ENCODE data around the gene HSF2. TPM values are rescaled to one million over a fixed set of nuclear protein-coding genes. Genes with fewer than 3 reads are reported as not detected.
"Not testable (repeated sequence)": the region's sequence is repeated elsewhere in the genome, so short reads cannot be mapped to it uniquely, and the experiment has no call there.

The HSF2 gene
- total and polyA plus RNA-seq, 7 experiments from 2014 or later: 12.5 to 45.4 (median 26.5) TPM

DNA sequence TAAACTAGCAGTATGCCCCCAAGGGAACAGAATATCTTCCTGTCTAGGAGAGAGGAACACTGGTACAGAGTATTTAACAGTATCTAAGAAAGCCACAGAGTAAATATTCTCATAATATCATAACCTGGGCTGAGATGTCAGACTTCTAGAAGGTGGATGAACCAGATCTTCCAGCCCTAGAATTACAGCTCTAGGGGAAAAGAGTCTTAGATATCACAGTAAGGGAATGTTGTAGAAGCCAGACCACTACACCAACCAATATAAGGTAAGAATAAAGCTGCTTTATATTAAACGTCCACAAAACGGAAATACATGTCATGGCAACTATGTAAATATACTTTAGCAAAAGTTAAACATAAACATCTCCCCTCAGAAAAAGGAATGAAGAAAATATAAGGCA lies 59.8 kb downstream of the HSF2 start:
- Histone ChIP-seq H3K36me3 (ENCODE audit: control insufficient read depth in 2 of 3, insufficient read depth in 3 of 3, low read length in 3 of 3) (peaks cover 16 to 34% (median 21%) of the 10 kb centered on the region in 3 experiments), H3K9me3 (ENCODE audit: control insufficient read depth in 2 of 3, low read length in 3 of 3) (no peaks in the 10 kb centered on the region), H3K4me1 (ENCODE audit: control insufficient read depth in 2 of 2, insufficient read depth in 2 of 2, low read length in 2 of 2) (peaks cover 57 to 60% of the 10 kb centered on the region in 2 donors), H3K27ac (ENCODE audit: low read depth, low read length) (peak overlapping the region; percentile 41), H3K4me3 (ENCODE audit: low read length) (no peak overlapping the region), H3K27me3 (ENCODE audit: control insufficient read depth in 2 of 2, insufficient read depth in 2 of 2, low read length in 2 of 2) (no peaks in the 10 kb centered on the region)
- peak overlapping the region in 8 of 9 donors; percentile 27 to 83 (median 52) for H3K27ac Mint-ChIP-seq
- peaks cover 13 to 50% (median 28%) of the 10 kb centered on the region in 5 donors for H3K36me3 Mint-ChIP-seq
- peak; percentile 12 for ATAC-seq
- H3K4me3 Mint-ChIP-seq: peak overlapping the region in 8 of 10 donors; percentile 35 to 98 (median 48)
- H3K27me3 Mint-ChIP-seq: no peaks in the 10 kb centered on the region
- intact Hi-C loops (cut with micrococcal nuclease): loop anchor here in 1 of 2 donors (1.0 kb wide), 1 partner anchor 9 kb away; no protein-coding TSS in a partner anchor
- peaks cover 33 to 98% (median 87%) of the 10 kb centered on the region in 7 donors for H3K4me1 Mint-ChIP-seq
- CTCF ChIA-PET: interaction anchor here (0.6 kb wide), 1 partner anchor 72 kb away, joined by 3 read pairs; no protein-coding TSS in a partner anchor
- H3K9me3 Mint-ChIP-seq: no peaks in the 10 kb centered on the region
- no peak for DNase-seq
- POLR2A ChIA-PET: interaction anchor here (1.0 to 2.4 kb wide), 3 partner anchors 9 to 77 kb away, joined by 3 to 12 read pairs (median 5); partner anchors contain the start of gene SERINC1

GRCh38 chr6:122459865-122460416 lies 60.5 kb downstream of the HSF2 start:
- Mint-ChIP-seq H3K36me3 (peaks cover 11 to 46% (median 26%) of the 10 kb centered on the region in 5 donors), H3K4me3 (peak overlapping the region in 9 of 10 donors; percentile 31 to 98 (median 53)), H3K27ac (peak overlapping the region in 7 of 9 donors; percentile 13 to 83 (median 61)), H3K4me1 (peaks cover 32 to 98% (median 87%) of the 10 kb centered on the region in 7 donors)
- intact Hi-C loops (cut with micrococcal nuclease): loop anchor here in 1 of 2 donors (1.0 kb wide), 1 partner anchor 8 kb away; no protein-coding TSS in a partner anchor
- ATAC-seq; H3K27me3 ChIP-seq (ENCODE audit: control insufficient read depth in 2 of 2, insufficient read depth in 2 of 2, low read length in 2 of 2); CTCF ChIA-PET; H3K4me3 ChIP-seq (ENCODE audit: low read length); DNase-seq; H3K27me3 Mint-ChIP-seq; H3K9me3 Mint-ChIP-seq; H3K9me3 ChIP-seq (ENCODE audit: control insufficient read depth in 2 of 3, low read length in 3 of 3): not testable (repeated sequence)
- peak overlapping the region; percentile 9 for H3K27ac ChIP-seq (ENCODE audit: low read depth, low read length)
- POLR2A ChIA-PET: interaction anchor here (1.0 to 2.4 kb wide), 3 partner anchors 10 to 78 kb away, joined by 3 to 12 read pairs (median 5); partner anchors contain the start of gene SERINC1
- H3K36me3 ChIP-seq (ENCODE audit: control insufficient read depth in 2 of 3, insufficient read depth in 3 of 3, low read length in 3 of 3): peaks cover 11 to 28% (median 21%) of the 10 kb centered on the region in 3 experiments
- peaks cover 64 to 65% of the 10 kb centered on the region in 2 donors for H3K4me1 ChIP-seq (ENCODE audit: control insufficient read depth in 2 of 2, insufficient read depth in 2 of 2, low read length in 2 of 2)

DNA sequence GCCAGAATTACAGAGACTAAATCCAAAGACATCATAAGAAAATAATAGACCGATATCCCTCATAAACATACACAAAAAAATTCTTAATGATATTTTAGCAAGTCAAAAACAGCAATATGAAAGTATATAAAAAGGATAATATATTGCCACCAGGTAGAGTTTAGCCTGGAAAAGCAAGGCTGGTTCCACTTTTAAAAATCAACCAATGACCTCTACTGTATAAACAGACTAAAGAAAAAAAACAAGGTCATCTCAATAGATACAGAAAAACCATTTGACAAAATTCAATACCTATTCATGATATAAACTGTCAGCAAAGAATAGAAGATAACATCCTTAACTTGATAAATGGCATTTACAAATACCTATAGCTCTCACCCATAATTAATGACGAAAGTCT lies 62.4 kb downstream of the HSF2 start:
- Histone ChIP-seq H3K27ac (ENCODE audit: low read depth, low read length) (no peak overlapping the region), H3K4me1 (ENCODE audit: control insufficient read depth in 2 of 2, insufficient read depth in 2 of 2, low read length in 2 of 2) (peaks cover 74 to 79% of the 10 kb centered on the region in 2 donors), H3K9me3 (ENCODE audit: control insufficient read depth in 2 of 3, low read length in 3 of 3) (no peaks in the 10 kb centered on the region), H3K27me3 (ENCODE audit: control insufficient read depth in 2 of 2, insufficient read depth in 2 of 2, low read length in 2 of 2) (no peaks in the 10 kb centered on the region), H3K4me3 (ENCODE audit: low read length) (no peak overlapping the region), H3K36me3 (ENCODE audit: control insufficient read depth in 2 of 3, insufficient read depth in 3 of 3, low read length in 3 of 3) (peaks cover 11 to 18% (median 12%) of the 10 kb centered on the region in 3 experiments)
- ChIA-PET CTCF (no interaction called here), POLR2A (no interaction called here)
- intact Hi-C loops (cut with micrococcal nuclease): loop anchor here in 1 of 2 donors (2.0 kb wide), 1 partner anchor 15 kb away; no protein-coding TSS in a partner anchor
- DNase-seq: no peak
- Mint-ChIP-seq H3K27ac (peak overlapping the region in 6 of 9 donors; percentile 2 to 66 (median 22)), H3K4me1 (peaks cover 38 to 100% (median 96%) of the 10 kb centered on the region in 7 donors), H3K27me3 (no peaks in the 10 kb centered on the region), H3K36me3 (peaks cover 14 to 56% (median 35%) of the 10 kb centered on the region in 5 donors), H3K9me3 (no peaks in the 10 kb centered on the region), H3K4me3 (peak overlapping the region in 9 of 10 donors; percentile 43 to 98 (median 53))
- ATAC-seq: no peak

GRCh38 chr6:122471107-122472021 lies 71.9 kb downstream of the HSF2 start, which contains the start of gene SERINC1:
SERINC1 (minus strand) TSS chr6:122471807; CDS start chr6:122471737, 70 bp downstream.
- Histone ChIP-seq H3K27ac (ENCODE audit: low read depth, low read length) (peak within 1 kb of the TSS; percentile 98), H3K4me3 (ENCODE audit: low read length) (peak within 1 kb of the TSS; percentile 87), H3K9me3 (ENCODE audit: control insufficient read depth in 2 of 3, low read length in 3 of 3) (no peaks in the 10 kb centered on the region), H3K36me3 (ENCODE audit: control insufficient read depth in 2 of 3, insufficient read depth in 3 of 3, low read length in 3 of 3) (peaks cover 0 to 6% (median 0%) of the 10 kb centered on the region in 3 experiments), H3K27me3 (ENCODE audit: control insufficient read depth in 2 of 2, insufficient read depth in 2 of 2, low read length in 2 of 2) (no peaks in the 10 kb centered on the region), H3K4me1 (ENCODE audit: control insufficient read depth in 2 of 2, insufficient read depth in 2 of 2, low read length in 2 of 2) (peaks cover 33 to 34% of the 10 kb centered on the region in 2 donors)
- peak; percentile 77 to 96 (median 92) for DNase-seq
- Mint-ChIP-seq H3K36me3 (peaks cover 11 to 34% (median 26%) of the 10 kb centered on the region in 5 donors), H3K4me3 (peak within 1 kb of the TSS; percentile 98 to 100 (median 100)), H3K4me1 (peaks cover 24 to 53% (median 44%) of the 10 kb centered on the region in 7 donors), H3K27ac (peak within 1 kb of the TSS; percentile 99 to 100 (median 100)), H3K27me3 (peaks cover 0 to 2% (median 0%) of the 10 kb centered on the region in 5 donors), H3K9me3 (peaks cover 0 to 5% (median 0%) of the 10 kb centered on the region in 11 donors)
- intact Hi-C loops (cut with micrococcal nuclease): loop anchor here (1.0 to 5.0 kb wide), 8 partner anchors 63 to 1137 kb away; partner anchors contain the start of genes HSF2 (in 2 of the 2), TBC1D32 (in 2 of the 2) and PKIB (in 1 of the 2)
- ChIA-PET POLR2A (interaction anchor here (0.6 to 2.5 kb wide), 24 partner anchors 9 to 1188 kb away, joined by 3 to 20 read pairs (median 5); partner anchors contain the start of genes HSF2 and TBC1D32), CTCF (interaction anchor here (0.6 to 1.1 kb wide), 3 partner anchors 8 to 72 kb away, joined by 3 read pairs; partner anchors contain the start of gene HSF2)
- ATAC-seq: peak; percentile 96

GRCh38 chr6:122472022-122472340 lies 72.5 kb downstream of the HSF2 start:
- peaks cover 20 to 47% (median 38%) of the 10 kb centered on the region in 7 donors for H3K4me1 Mint-ChIP-seq
- H3K36me3 Mint-ChIP-seq: peaks cover 6 to 31% (median 20%) of the 10 kb centered on the region in 5 donors
- Histone ChIP-seq H3K27ac (ENCODE audit: low read depth, low read length) (peak overlapping the region; percentile 98), H3K36me3 (ENCODE audit: control insufficient read depth in 2 of 3, insufficient read depth in 3 of 3, low read length in 3 of 3) (peaks cover 0 to 6% (median 0%) of the 10 kb centered on the region in 3 experiments), H3K4me3 (ENCODE audit: low read length) (peak overlapping the region; percentile 87), H3K27me3 (ENCODE audit: control insufficient read depth in 2 of 2, insufficient read depth in 2 of 2, low read length in 2 of 2) (no peaks in the 10 kb centered on the region), H3K9me3 (ENCODE audit: control insufficient read depth in 2 of 3, low read length in 3 of 3) (no peaks in the 10 kb centered on the region), H3K4me1 (ENCODE audit: control insufficient read depth in 2 of 2, insufficient read depth in 2 of 2, low read length in 2 of 2) (peaks cover 27 to 28% of the 10 kb centered on the region in 2 donors)
- intact Hi-C loops (cut with micrococcal nuclease): loop anchor here (5.0 kb wide), 3 partner anchors 90 to 365 kb away; partner anchors contain the start of gene PKIB (in 1 of the 2)
- ChIA-PET CTCF (interaction anchor here (1.1 kb wide), 1 partner anchor 73 kb away, joined by 3 read pairs; the partner anchor contains the start of gene HSF2), POLR2A (interaction anchor here (0.6 to 2.5 kb wide), 17 partner anchors 9 to 1189 kb away, joined by 3 to 20 read pairs (median 6); partner anchors contain the start of genes HSF2 and TBC1D32)
- H3K4me3 Mint-ChIP-seq: peak overlapping the region; percentile 98 to 100 (median 100)
- peak overlapping the region; percentile 99 to 100 (median 100) for H3K27ac Mint-ChIP-seq
- H3K27me3 Mint-ChIP-seq: peaks cover 0 to 3% (median 0%) of the 10 kb centered on the region in 5 donors
- peaks cover 0 to 5% (median 0%) of the 10 kb centered on the region in 11 donors for H3K9me3 Mint-ChIP-seq
- DNase-seq (no peak), ATAC-seq (peak; percentile 42)

Data from naive thymus-derived CD4-positive, alpha-beta T cell (primary cell).